Measurements from ENCODE around the gene SRRM5.

- TF ChIP-seq CTCF (IDR thresholded peaks at IDR 0.05), result no peak
- no peak for TF ChIP-seq POLR2A (IDR thresholded peaks at IDR 0.05)
- TF ChIP-seq EP300 (IDR thresholded peaks at IDR 0.05), result no peak
- TF ChIP-seq POLR2AphosphoS5 (IDR thresholded peaks at IDR 0.05), result no peak
Measured at GRCh38 chr19:43649514-43649913, 37.6 kb downstream of the SRRM5 start.

All from stomach (tissue), 4 donors.